Activated naive CD8-positive, alpha-beta T cell treated with anti-CD3 and anti-CD28 coated beads for 36 hours (primary cell): ENCODE results near the gene PBX3. TPM values are rescaled to one million over a fixed set of nuclear protein-coding genes. Genes with fewer than 3 reads are reported as not detected.

Experiments
- DNase-seq: peaks from one replicate; pipeline ENCODE4 v3.0.0; 2021
- H3K27ac Mint-ChIP-seq: one replicate; pipeline ENCODE4 v1.8.0; 2022; ENCODE audit warnings: mild to moderate bottlenecking, moderate library complexity, mixed read lengths
- H3K27me3 Mint-ChIP-seq: one replicate; pipeline ENCODE4 v1.8.0; 2022; ENCODE audit warnings: mild to moderate bottlenecking, mixed read lengths
- H3K36me3 Mint-ChIP-seq: one replicate; pipeline ENCODE4 v1.8.0; 2021; ENCODE audit warnings: mild to moderate bottlenecking, mixed read lengths
- H3K4me1 Mint-ChIP-seq: one replicate; pipeline ENCODE4 v1.8.0; 2021; ENCODE audit warnings: mixed read lengths
- H3K4me3 Mint-ChIP-seq: one replicate; pipeline ENCODE4 v1.8.0; 2022; ENCODE audit warnings: mild to moderate bottlenecking, moderate library complexity, mixed read lengths
- H3K9me3 Mint-ChIP-seq: one replicate; pipeline ENCODE4 v1.8.0; 2022; ENCODE audit warnings: mixed read lengths
- total RNA-seq, 2 experiments: library from RNA; stranded (reverse); gene quantifications; one replicate each; pipeline ENCODE4 v1.2.3, GENCODE V29; 2021

The PBX3 gene
- 10 to 100 TPM; 14.6 to 14.9 TPM for total RNA-seq

GRCh38 chr9:125747053-125747764 lies at the start of gene PBX3:
Gene PBX3 (plus strand): TSS chr9:125747373.
- peaks cover 28% of the 10 kb centered on the region for H3K4me1 Mint-ChIP-seq
- peak within 1 kb of the TSS; percentile 87 for H3K4me3 Mint-ChIP-seq
- H3K9me3 Mint-ChIP-seq, result no peaks in the 10 kb centered on the region
- peak; percentile 55 for DNase-seq
- H3K36me3 Mint-ChIP-seq, result peaks cover 8% of the 10 kb centered on the region
- H3K27me3 Mint-ChIP-seq, result peaks cover 21% of the 10 kb centered on the region
- H3K27ac Mint-ChIP-seq, result peak within 1 kb of the TSS; percentile 92

DNA sequence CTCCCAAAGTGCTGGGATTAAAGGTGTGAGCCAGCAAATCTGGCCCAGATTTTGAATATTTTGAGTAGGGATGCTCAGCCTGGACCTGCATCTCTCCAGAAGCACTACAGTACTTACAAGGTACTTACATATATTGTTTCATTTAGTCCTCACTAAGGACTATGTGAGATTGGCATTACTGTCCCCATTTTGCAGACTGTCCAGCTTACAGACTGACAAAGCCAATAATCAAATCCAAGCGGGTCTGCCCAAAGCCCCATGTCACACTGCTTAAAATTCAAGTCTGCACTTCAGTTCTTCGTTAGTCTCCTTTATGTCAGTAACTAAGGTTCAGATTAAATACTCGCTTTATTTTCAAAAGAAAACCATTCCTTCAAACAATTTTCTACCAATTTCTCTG lies 47.3 kb upstream of the PBX3 start:
- H3K9me3 Mint-ChIP-seq, result no peaks in the 10 kb centered on the region
- H3K27ac Mint-ChIP-seq, result peak overlapping the region; percentile 48
- H3K27me3 Mint-ChIP-seq, result no peaks in the 10 kb centered on the region
- H3K4me3 Mint-ChIP-seq, result no peak overlapping the region
- DNase-seq, result no peak
- peaks cover 60% of the 10 kb centered on the region for H3K4me1 Mint-ChIP-seq
- H3K36me3 Mint-ChIP-seq, result peaks cover 22% of the 10 kb centered on the region

DNA sequence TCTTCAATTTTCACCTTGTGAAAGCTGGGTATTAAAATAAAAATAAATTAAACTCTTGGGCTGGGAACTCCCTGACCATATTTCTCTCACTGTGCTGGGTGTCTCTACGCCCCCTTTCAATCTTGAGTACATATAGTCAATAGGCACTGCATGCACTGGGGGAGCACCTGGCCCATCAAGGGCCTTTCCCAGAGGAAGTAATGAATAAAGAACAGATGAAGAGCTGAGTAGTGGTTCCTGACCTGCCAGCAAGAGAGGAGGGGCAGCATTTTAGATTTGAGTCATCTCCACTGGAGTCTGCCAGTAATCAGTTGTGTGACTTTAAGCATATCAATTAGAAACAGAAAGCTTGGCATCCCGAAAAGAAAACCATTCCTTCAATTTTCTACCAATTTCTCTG lies 46.4 kb upstream of the PBX3 start:
- DNase-seq, result peak; percentile 61
- H3K9me3 Mint-ChIP-seq, result no peaks in the 10 kb centered on the region
- peaks cover 24% of the 10 kb centered on the region for H3K36me3 Mint-ChIP-seq
- no peak overlapping the region for H3K4me3 Mint-ChIP-seq
- peak overlapping the region; percentile 52 for H3K27ac Mint-ChIP-seq
- H3K27me3 Mint-ChIP-seq, result no peaks in the 10 kb centered on the region
- peaks cover 69% of the 10 kb centered on the region for H3K4me1 Mint-ChIP-seq

DNA sequence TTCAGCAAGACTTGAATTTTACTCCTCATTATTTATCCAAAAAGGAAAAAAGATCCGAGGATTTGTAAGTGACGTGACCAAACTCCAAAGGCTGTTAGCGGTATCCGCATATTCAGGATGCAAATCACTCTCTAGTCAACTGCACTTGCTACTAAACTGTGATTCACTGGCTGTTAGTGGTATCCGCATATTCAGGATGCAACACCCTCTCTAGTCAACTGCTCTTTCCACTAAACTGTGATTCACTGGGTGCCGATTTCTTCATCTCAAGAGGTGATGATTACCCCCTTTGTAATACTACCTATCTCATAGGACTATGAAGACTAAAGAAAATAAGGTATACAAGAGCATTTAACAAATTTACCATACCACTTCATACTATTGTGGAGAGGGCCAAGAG lies 45.8 kb upstream of the PBX3 start:
- no peaks in the 10 kb centered on the region for H3K27me3 Mint-ChIP-seq
- H3K27ac Mint-ChIP-seq, result peak overlapping the region; percentile 54
- peaks cover 20% of the 10 kb centered on the region for H3K36me3 Mint-ChIP-seq
- no peak for DNase-seq
- peaks cover 72% of the 10 kb centered on the region for H3K4me1 Mint-ChIP-seq
- no peak overlapping the region for H3K4me3 Mint-ChIP-seq
- no peaks in the 10 kb centered on the region for H3K9me3 Mint-ChIP-seq

DNA sequence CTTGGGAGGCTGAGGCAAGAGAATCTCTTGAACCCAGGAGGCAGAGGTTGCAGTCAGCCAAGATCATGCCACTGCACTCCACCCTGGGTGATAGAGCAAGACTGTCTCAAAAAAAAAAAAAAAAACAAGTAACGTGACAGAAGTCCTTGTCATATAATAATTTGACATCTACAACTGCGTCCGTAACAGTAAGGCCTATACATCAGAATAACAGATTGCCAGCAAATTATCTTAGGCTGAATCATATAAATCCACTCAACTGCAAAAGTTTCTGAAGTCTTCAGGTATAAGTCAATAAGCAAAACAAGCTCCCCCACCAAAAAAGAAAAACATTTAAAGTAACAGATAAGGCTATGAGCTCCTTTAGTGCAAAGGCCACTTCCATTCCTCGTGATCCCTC lies 43.5 kb upstream of the PBX3 start:
- Mint-ChIP-seq H3K4me3 (no peak overlapping the region), H3K4me1 (peaks cover 68% of the 10 kb centered on the region), H3K9me3 (no peaks in the 10 kb centered on the region), H3K36me3 (peaks cover 16% of the 10 kb centered on the region), H3K27ac (no peak overlapping the region), H3K27me3 (no peaks in the 10 kb centered on the region)
- no peak for DNase-seq

DNA sequence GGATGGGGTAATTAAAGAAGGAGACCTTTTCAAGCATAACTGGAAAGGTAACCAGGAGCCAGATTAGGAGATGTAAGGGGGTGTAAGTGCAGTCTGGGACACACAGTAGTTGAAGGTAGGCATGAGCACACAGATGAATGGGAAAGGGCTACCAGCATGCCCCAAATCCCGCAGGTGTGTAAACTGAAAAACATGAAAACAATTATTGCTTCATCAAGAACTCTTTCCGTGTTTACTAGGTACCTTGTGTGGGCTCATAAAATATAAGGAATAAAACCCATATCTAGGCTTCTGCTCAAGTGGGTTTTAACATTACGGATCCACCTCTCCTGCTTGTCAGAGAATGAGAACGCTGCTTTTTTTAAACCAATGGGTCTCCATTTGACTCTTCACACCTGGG lies 41.3 kb upstream of the PBX3 start:
- no peaks in the 10 kb centered on the region for H3K9me3 Mint-ChIP-seq
- peaks cover 49% of the 10 kb centered on the region for H3K4me1 Mint-ChIP-seq
- H3K27me3 Mint-ChIP-seq, result no peaks in the 10 kb centered on the region
- DNase-seq, result no peak
- peak overlapping the region; percentile 86 for H3K4me3 Mint-ChIP-seq
- H3K36me3 Mint-ChIP-seq, result peaks cover 16% of the 10 kb centered on the region
- peak overlapping the region; percentile 79 for H3K27ac Mint-ChIP-seq

DNA sequence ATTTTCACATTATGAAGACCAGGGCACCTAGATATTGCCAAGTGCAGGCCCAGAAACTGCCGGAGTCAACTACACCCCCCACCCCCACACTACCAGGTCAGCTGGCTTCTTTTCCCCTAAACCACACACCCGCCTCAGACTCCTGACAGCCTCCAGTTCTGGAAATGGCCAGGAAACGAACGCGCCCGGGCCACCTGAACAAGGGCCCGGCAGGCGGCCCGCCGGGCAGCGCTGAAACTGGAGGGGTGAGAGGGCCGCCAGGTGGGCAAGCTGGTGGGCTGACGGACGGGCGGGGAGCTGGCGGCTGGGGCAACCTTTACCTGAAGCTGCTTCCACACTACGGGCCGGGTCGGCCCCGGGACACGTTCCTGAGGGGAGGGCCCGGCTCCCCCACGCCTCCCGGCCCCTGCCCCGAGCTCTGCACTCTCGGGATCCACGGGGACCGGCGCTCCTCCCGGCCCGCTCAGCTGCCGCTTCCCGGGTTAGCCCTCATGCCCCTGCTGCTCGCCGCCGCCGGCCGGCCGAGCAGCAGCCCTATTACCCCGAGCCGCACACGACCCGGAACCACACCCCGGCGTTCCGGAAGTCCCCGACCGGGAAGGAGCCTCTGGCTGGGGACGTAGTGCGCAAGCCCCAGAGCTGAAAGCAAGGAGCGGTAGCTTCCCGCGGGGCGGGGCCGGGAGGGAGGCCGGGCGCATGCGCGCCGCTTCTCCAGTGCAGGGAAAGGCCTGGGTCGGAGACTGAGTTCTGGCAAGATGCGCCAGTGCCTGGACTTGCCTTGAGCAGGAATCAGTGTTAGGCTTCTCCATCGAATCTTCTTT lies 40.3 kb upstream of the PBX3 start, which contains the start of gene MAPKAP1:
TSS of gene MAPKAP1 (minus strand) at position 558 of the 821 bp plus-strand sequence. CDS start 34,634 bp downstream, outside the sequence.
- peak within 1 kb of the TSS; percentile 86 for H3K4me3 Mint-ChIP-seq
- DNase-seq, result peak; percentile 94

DNA sequence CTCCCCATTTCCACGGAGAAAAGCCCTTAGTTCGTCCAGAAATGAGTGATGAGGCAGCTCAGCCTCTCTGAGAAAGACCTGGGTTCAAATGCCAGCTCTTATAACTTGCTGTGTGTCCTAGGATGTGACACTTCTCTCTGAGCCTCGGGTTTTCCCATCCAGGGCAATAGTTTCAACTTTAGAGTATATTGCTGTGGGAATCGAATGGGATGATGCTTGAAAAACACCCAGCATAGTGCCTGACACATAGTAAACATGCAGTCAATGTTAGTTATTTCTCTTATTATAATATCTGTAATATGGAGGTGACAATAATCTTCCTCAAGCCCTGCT lies 39.7 kb upstream of the PBX3 start:
- Mint-ChIP-seq H3K27me3 (no peaks in the 10 kb centered on the region), H3K36me3 (peaks cover 16% of the 10 kb centered on the region)

More for the DNA sequence above, 40.3 kb upstream of the PBX3 start, which contains the start of gene MAPKAP1:
- Mint-ChIP-seq H3K4me1 (peaks cover 41% of the 10 kb centered on the region), H3K9me3 (no peaks in the 10 kb centered on the region), H3K27me3 (no peaks in the 10 kb centered on the region), H3K27ac (peak within 1 kb of the TSS; percentile 82), H3K36me3 (peaks cover 16% of the 10 kb centered on the region)

DNA sequence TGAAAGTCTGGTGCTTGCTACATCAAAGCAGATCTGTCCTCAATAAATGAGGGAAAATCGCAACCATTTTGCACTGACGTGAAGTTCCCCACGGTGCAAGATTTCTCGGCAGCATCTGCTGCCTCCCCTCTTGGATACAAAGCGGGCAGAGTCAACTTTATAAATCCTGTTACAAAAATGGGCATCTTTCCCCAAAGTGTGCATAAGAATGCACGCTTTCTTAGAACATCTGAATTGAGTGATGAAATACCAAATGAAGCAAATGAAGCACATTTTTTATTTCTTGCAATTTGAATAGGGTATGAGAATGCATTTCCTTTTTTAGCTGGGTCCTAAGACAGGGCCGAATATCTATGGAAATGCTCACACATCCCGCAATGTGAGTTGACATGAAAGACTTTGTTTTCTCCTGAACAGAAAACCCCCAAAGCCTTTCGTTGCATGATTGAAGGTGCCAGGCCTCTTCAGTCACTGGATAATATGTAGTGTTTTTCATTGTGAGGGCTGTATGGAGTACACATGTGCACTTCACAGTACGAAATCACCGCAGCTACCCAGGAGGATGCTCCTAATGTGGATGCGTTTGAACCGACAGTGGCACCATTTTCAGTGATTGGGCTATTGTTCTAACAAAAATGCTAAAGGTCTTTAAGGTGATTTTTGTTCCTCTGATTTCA lies 20.6 kb upstream of the PBX3 start:
- H3K9me3 Mint-ChIP-seq, result no peaks in the 10 kb centered on the region
- no peaks in the 10 kb centered on the region for H3K27me3 Mint-ChIP-seq
- no peaks in the 10 kb centered on the region for H3K36me3 Mint-ChIP-seq
- no peak overlapping the region for H3K27ac Mint-ChIP-seq
- no peak for DNase-seq
- H3K4me3 Mint-ChIP-seq, result no peak overlapping the region
- H3K4me1 Mint-ChIP-seq, result peaks cover 1% of the 10 kb centered on the region

More for the DNA sequence above, 39.7 kb upstream of the PBX3 start:
- Mint-ChIP-seq H3K9me3 (no peaks in the 10 kb centered on the region), H3K4me3 (peak overlapping the region; percentile 86), H3K27ac (peak overlapping the region; percentile 82), H3K4me1 (peaks cover 40% of the 10 kb centered on the region)
- DNase-seq, result no peak

GRCh38 chr9:125730168-125730567 lies 17.0 kb upstream of the PBX3 start:
- peaks cover 1% of the 10 kb centered on the region for H3K4me1 Mint-ChIP-seq
- H3K36me3 Mint-ChIP-seq, result no peaks in the 10 kb centered on the region
- H3K9me3 Mint-ChIP-seq, result no peaks in the 10 kb centered on the region
- no peak for DNase-seq
- H3K27ac Mint-ChIP-seq, result no peak overlapping the region
- H3K4me3 Mint-ChIP-seq, result no peak overlapping the region
- no peaks in the 10 kb centered on the region for H3K27me3 Mint-ChIP-seq

GRCh38 chr9:125732562-125732961 lies 14.6 kb upstream of the PBX3 start:
- H3K36me3 Mint-ChIP-seq, result no peaks in the 10 kb centered on the region
- no peak overlapping the region for H3K27ac Mint-ChIP-seq
- no peak for DNase-seq
- no peak overlapping the region for H3K4me3 Mint-ChIP-seq
- H3K9me3 Mint-ChIP-seq, result no peaks in the 10 kb centered on the region
- no peaks in the 10 kb centered on the region for H3K27me3 Mint-ChIP-seq
- peaks cover 1% of the 10 kb centered on the region for H3K4me1 Mint-ChIP-seq

DNA sequence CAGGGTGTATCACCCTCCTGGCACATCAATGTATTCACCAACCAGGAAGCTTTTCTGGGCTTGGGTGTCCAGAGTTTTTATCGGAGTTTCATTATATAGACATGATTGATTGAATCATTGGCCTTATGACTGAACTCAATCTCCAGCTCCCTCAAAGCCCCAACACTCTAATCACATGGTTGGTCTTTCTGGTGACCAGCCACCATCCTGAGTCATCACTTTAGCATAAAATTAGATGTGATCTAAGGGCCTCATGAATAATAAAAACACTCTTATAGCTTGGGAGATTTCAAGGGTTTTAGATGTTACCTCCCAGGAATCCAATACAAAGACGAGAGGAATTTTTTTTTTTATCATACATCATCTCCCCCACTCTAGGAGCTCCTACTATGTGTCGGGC lies 7.7 kb upstream of the PBX3 start:
- H3K27ac Mint-ChIP-seq, result no peak overlapping the region
- peaks cover 2% of the 10 kb centered on the region for H3K4me1 Mint-ChIP-seq
- H3K36me3 Mint-ChIP-seq, result no peaks in the 10 kb centered on the region
- no peaks in the 10 kb centered on the region for H3K9me3 Mint-ChIP-seq
- peaks cover 13% of the 10 kb centered on the region for H3K27me3 Mint-ChIP-seq
- no peak overlapping the region for H3K4me3 Mint-ChIP-seq
- DNase-seq, result no peak

DNA sequence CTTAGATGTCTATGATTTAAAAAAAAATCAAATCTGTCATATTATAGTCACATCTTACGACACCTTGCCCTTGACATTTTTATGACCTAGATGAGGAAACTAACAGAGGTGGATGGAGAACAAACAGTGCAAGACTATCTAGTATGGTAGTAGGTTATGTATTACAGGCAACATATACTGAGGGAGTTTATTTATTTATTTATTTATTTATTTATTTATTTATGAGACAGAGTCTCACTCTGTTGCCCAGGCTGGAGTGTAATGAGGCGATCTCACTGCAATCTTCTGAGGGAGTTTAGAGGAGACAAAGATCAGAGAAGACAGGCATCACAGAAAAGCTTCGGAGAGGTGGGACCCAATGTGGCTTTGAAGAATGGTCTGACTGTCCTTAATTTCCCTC lies 4.5 kb upstream of the PBX3 start:
- Mint-ChIP-seq H3K27me3 (peaks cover 26% of the 10 kb centered on the region), H3K9me3 (no peaks in the 10 kb centered on the region), H3K4me3 (no peak overlapping the region)

GRCh38 chr9:125743682-125744428 lies 3.3 kb upstream of the PBX3 start:
- Mint-ChIP-seq H3K27me3 (peaks cover 26% of the 10 kb centered on the region), H3K4me1 (peaks cover 12% of the 10 kb centered on the region), H3K36me3 (no peaks in the 10 kb centered on the region), H3K9me3 (no peaks in the 10 kb centered on the region), H3K4me3 (no peak overlapping the region), H3K27ac (no peak overlapping the region)
- no peak for DNase-seq

More for the DNA sequence above, 4.5 kb upstream of the PBX3 start:
- H3K36me3 Mint-ChIP-seq, result no peaks in the 10 kb centered on the region
- peaks cover 9% of the 10 kb centered on the region for H3K4me1 Mint-ChIP-seq
- H3K27ac Mint-ChIP-seq, result no peak overlapping the region
- no peak for DNase-seq
